H9 (cell line): ENCODE data around the gene HUNK. TPM values are rescaled to one million over a fixed set of nuclear protein-coding genes. Genes with fewer than 3 reads are reported as not detected.

ENCODE experiments used
- DNase-seq: peaks from one replicate; pipeline ENCODE4 v3.0.0-alpha.2; 2017
- H2AFZ ChIP-seq: one replicate; pipeline ENCODE4 v1.6.1; 2013; ENCODE audit warnings: mild to moderate bottlenecking, low read length, control low read depth, moderate library complexity
- H2AK5ac ChIP-seq: 2 replicates; pipeline ENCODE4 v1.6.1; 2013; ENCODE audit warnings: low read length, control low read depth, mixed read lengths; ENCODE audit not compliant: insufficient read length
- H2BK120ac ChIP-seq: one replicate; pipeline ENCODE4 v1.6.1; 2013; ENCODE audit warnings: low read depth, mild to moderate bottlenecking, low read length, control low read depth, inconsistent platforms; ENCODE audit not compliant: poor library complexity, severe bottlenecking
- H2BK12ac ChIP-seq: 2 replicates; pipeline ENCODE4 v1.6.1; 2013; ENCODE audit warnings: low read length, control low read depth, mixed read lengths, low read depth; ENCODE audit not compliant: insufficient read length
- H2BK15ac ChIP-seq: 2 replicates; pipeline ENCODE4 v1.6.1; 2013; ENCODE audit warnings: low read depth, low read length, control low read depth
- H2BK20ac ChIP-seq: one replicate; pipeline ENCODE4 v1.6.1; 2013; ENCODE audit warnings: low read depth, mild to moderate bottlenecking, low read length, control low read depth, inconsistent platforms; ENCODE audit not compliant: poor library complexity, severe bottlenecking
- H2BK5ac ChIP-seq: 2 replicates; pipeline ENCODE4 v1.6.1; 2013; ENCODE audit warnings: low read length, control low read depth, mixed read lengths; ENCODE audit not compliant: insufficient read length
- H3K14ac ChIP-seq: 2 replicates; pipeline ENCODE4 v1.6.1; 2013; ENCODE audit warnings: low read length, control low read depth; ENCODE audit not compliant: insufficient read depth
- H3K18ac ChIP-seq: 2 replicates; pipeline ENCODE4 v1.6.1; 2013; ENCODE audit warnings: low read depth, mild to moderate bottlenecking, mixed read lengths, low read length, control low read depth; ENCODE audit not compliant: insufficient read length
- H3K23ac ChIP-seq: 2 replicates; pipeline ENCODE4 v1.6.1; 2013; ENCODE audit warnings: low read length, control low read depth, mixed read lengths, low read depth; ENCODE audit not compliant: insufficient read length
- H3K23me2 ChIP-seq: 2 replicates; pipeline ENCODE4 v1.6.1; 2013; ENCODE audit warnings: low read depth, mild to moderate bottlenecking, mixed read lengths, low read length, control low read depth; ENCODE audit not compliant: insufficient read length, poor library complexity, severe bottlenecking
- H3K27ac ChIP-seq: 2 replicates; pipeline ENCODE4 v1.5.1; 2013; ENCODE audit warnings: low read length, control low read depth, mixed read lengths, low read depth; ENCODE audit not compliant: insufficient read length
- H3K27me3 ChIP-seq: 2 replicates; pipeline ENCODE4 v1.6.1; 2013; ENCODE audit warnings: low read length, control low read depth, inconsistent platforms; ENCODE audit not compliant: insufficient read depth
- H3K4ac ChIP-seq: 2 replicates; pipeline ENCODE4 v1.6.1; 2013; ENCODE audit warnings: low read depth, mild to moderate bottlenecking, control low read depth, inconsistent platforms, low read length, moderate library complexity
- H3K4me1 ChIP-seq: 2 replicates; pipeline ENCODE4 v1.6.1; 2013; ENCODE audit warnings: low read length, control low read depth, inconsistent platforms; ENCODE audit not compliant: insufficient read depth
- H3K4me2 ChIP-seq: 2 replicates; pipeline ENCODE4 v1.6.1; 2013; ENCODE audit warnings: low read length, control low read depth, mixed read lengths; ENCODE audit not compliant: insufficient read length, insufficient read depth
- H3K56ac ChIP-seq: 2 replicates; pipeline ENCODE4 v1.6.1; 2013; ENCODE audit warnings: low read depth, mild to moderate bottlenecking, mixed read lengths, low read length, control low read depth; ENCODE audit not compliant: insufficient read length
- H3K79me1 ChIP-seq: 2 replicates; pipeline ENCODE4 v1.6.1; 2013; ENCODE audit warnings: low read depth, mild to moderate bottlenecking, moderate library complexity, low read length, control low read depth, inconsistent platforms; ENCODE audit not compliant: insufficient read depth, poor library complexity, severe bottlenecking
- H3K79me2 ChIP-seq: 2 replicates; pipeline ENCODE4 v1.6.1; 2013; ENCODE audit warnings: low read length, control low read depth, inconsistent platforms; ENCODE audit not compliant: insufficient read depth
- H3K9ac ChIP-seq: 2 replicates; pipeline ENCODE4 v1.6.1; 2013; ENCODE audit warnings: low read length, control low read depth, mixed read lengths; ENCODE audit not compliant: insufficient read length; ENCODE audit errors: extremely low read depth
- H3K9me3 ChIP-seq: one replicate; pipeline ENCODE4 v1.6.1; 2013; ENCODE audit warnings: low read depth, low read length, inconsistent platforms; ENCODE audit not compliant: control insufficient read depth
- H3T11ph ChIP-seq: one replicate; pipeline ENCODE4 v1.6.1; 2013; ENCODE audit warnings: mild to moderate bottlenecking, low read length, control low read depth, inconsistent platforms
- H4K20me1 ChIP-seq: one replicate; pipeline ENCODE4 v1.6.1; 2013; ENCODE audit not compliant: control insufficient read depth, insufficient read length, insufficient read depth
- H4K5ac ChIP-seq: 2 replicates; pipeline ENCODE4 v1.6.1; 2013; ENCODE audit warnings: low read depth, mild to moderate bottlenecking, mixed read lengths, low read length, control low read depth; ENCODE audit not compliant: insufficient read length
- H4K8ac ChIP-seq: replicated peaks from 2 replicates; pipeline ENCODE4 v1.6.1; 2013; ENCODE audit warnings: low read length, control low read depth, mixed read lengths, low read depth; ENCODE audit not compliant: insufficient read length
- H4K91ac ChIP-seq: 2 replicates; pipeline ENCODE4 v1.6.1; 2013; ENCODE audit warnings: low read depth, mild to moderate bottlenecking, moderate library complexity, mixed read lengths, low read length, control low read depth; ENCODE audit not compliant: insufficient read length
- H3K27ac Mint-ChIP-seq, 3 experiments: 2 replicates in 2 of 3; 3 replicates in 1 of 3; pipeline ENCODE4 v1.8.0; 2020 to 2021; ENCODE audit warnings: mixed read lengths in 3 of 3, mild to moderate bottlenecking in 1 of 3, moderate library complexity in 1 of 3
- H3K27me3 Mint-ChIP-seq: 2 replicates; pipeline ENCODE4 v1.8.0; 2021; ENCODE audit warnings: low read depth, mild to moderate bottlenecking, moderate library complexity, mixed read lengths
- H3K36me3 Mint-ChIP-seq, 3 experiments: 2 replicates in 2 of 3; 3 replicates in 1 of 3; pipeline ENCODE4 v1.8.0; 2020 to 2021; ENCODE audit warnings: low read depth in 3 of 3, mixed read lengths in 3 of 3; ENCODE audit not compliant: insufficient read depth in 1 of 3
- H3K4me1 Mint-ChIP-seq, 2 experiments: 2 replicates each; pipeline ENCODE4 v1.8.0; 2020; ENCODE audit warnings: mixed read lengths in 2 of 2
- H3K4me3 Mint-ChIP-seq, 2 experiments: 2 replicates in 1 of 2; 3 replicates in 1 of 2; pipeline ENCODE4 v1.8.0; 2020 to 2021; ENCODE audit warnings: mild to moderate bottlenecking in 2 of 2, mixed read lengths in 2 of 2, moderate library complexity in 1 of 2
- H3K9me3 Mint-ChIP-seq, 2 experiments: 2 replicates in 1 of 2; 3 replicates in 1 of 2; pipeline ENCODE4 v1.8.0; 2020; ENCODE audit warnings: mild to moderate bottlenecking in 2 of 2, mixed read lengths in 2 of 2, moderate library complexity in 1 of 2
- WGBS: extraction: QIAGEN DNeasy Blood & Tissue Kit; methylation state at CpG from one replicate; pipeline ENCODE4 v1.1.7; 2013; ENCODE audit warnings: missing lambda C conversion rate, low lambda C conversion rate, mixed read lengths; ENCODE audit not compliant: insufficient read length; ENCODE audit errors: extremely low coverage; 5-methylcytosine and 5-hydroxymethylcytosine counted together
- total RNA-seq: library from RNA; stranded (reverse); gene quantifications from 2 replicates; pipeline ENCODE4 v1.2.1, GENCODE V29; 2021
- TF ChIP-seq, protein P1 (sequence below): fragments of 200-600 bp; sonication (generic); conservative IDR thresholded peaks from 3 replicates; pipeline ENCODE4 v1.8.0; 2021; ENCODE audit warnings: antibody characterized with exemption, mild to moderate bottlenecking

Gene HUNK
- total RNA-seq, 1 experiment from 2014 or later, result 5.8 TPM

- H3K36me3 Mint-ChIP-seq, result peaks cover 0 to 7% (median 2%) of the 10 kb centered on the region in 3 experiments; a peak in 3 of 7 replicates
- no peak overlapping the region for H3K27ac Mint-ChIP-seq
- no peak overlapping the region for H3T11ph ChIP-seq
- no peak overlapping the region for H3K23ac ChIP-seq
- peaks cover 20 to 29% of the 10 kb centered on the region in 2 experiments for H3K4me1 Mint-ChIP-seq
- H3K27me3 ChIP-seq, result no peaks in the 10 kb centered on the region
- no peak overlapping the region for H2BK20ac ChIP-seq
- TF ChIP-seq, protein P1, sequence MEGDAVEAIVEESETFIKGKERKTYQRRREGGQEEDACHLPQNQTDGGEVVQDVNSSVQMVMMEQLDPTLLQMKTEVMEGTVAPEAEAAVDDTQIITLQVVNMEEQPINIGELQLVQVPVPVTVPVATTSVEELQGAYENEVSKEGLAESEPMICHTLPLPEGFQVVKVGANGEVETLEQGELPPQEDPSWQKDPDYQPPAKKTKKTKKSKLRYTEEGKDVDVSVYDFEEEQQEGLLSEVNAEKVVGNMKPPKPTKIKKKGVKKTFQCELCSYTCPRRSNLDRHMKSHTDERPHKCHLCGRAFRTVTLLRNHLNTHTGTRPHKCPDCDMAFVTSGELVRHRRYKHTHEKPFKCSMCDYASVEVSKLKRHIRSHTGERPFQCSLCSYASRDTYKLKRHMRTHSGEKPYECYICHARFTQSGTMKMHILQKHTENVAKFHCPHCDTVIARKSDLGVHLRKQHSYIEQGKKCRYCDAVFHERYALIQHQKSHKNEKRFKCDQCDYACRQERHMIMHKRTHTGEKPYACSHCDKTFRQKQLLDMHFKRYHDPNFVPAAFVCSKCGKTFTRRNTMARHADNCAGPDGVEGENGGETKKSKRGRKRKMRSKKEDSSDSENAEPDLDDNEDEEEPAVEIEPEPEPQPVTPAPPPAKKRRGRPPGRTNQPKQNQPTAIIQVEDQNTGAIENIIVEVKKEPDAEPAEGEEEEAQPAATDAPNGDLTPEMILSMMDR, result no peak
- no peak overlapping the region for H2BK12ac ChIP-seq
- H3K9me3 Mint-ChIP-seq, result no peaks in the 10 kb centered on the region
- no peak overlapping the region for H3K4me3 Mint-ChIP-seq
- no peaks in the 10 kb centered on the region for H3K4me1 ChIP-seq
- H3K18ac ChIP-seq, result no peak overlapping the region
- H3K4me2 ChIP-seq, result no peak overlapping the region
- H4K5ac ChIP-seq, result no peak overlapping the region
- H3K27ac ChIP-seq, result no peak overlapping the region
- H3K4ac ChIP-seq, result no peak overlapping the region
- no peaks in the 10 kb centered on the region for H3K9me3 ChIP-seq
- no peak overlapping the region for H2BK15ac ChIP-seq
- H2AFZ ChIP-seq, result no peak overlapping the region
- DNase-seq, result no peak
- H3K56ac ChIP-seq, result no peak overlapping the region
- no peak overlapping the region for H4K8ac ChIP-seq
- H2BK5ac ChIP-seq, result no peak overlapping the region
- H3K27me3 Mint-ChIP-seq, result no peaks in the 10 kb centered on the region; the same call in 1 of the 2 replicates
- H3K79me1 ChIP-seq, result no peaks in the 10 kb centered on the region
- H3K79me2 ChIP-seq, result no peaks in the 10 kb centered on the region
- no peak overlapping the region for H3K9ac ChIP-seq
- no peak overlapping the region for H4K91ac ChIP-seq
- H2AK5ac ChIP-seq, result no peak overlapping the region
- no peak overlapping the region for H2BK120ac ChIP-seq
- WGBS, result no CpG with 5 or more reads among the region's 6 CpGs
- H4K20me1 ChIP-seq, result no peaks in the 10 kb centered on the region
- H3K23me2 ChIP-seq, result no peaks in the 10 kb centered on the region
- H3K14ac ChIP-seq, result no peak overlapping the region
These were observed 100.7 kb downstream of the HUNK start for GRCh38 chr21:31973402-31973944.
